Measurements from ENCODE around the gene RFXAP.

RFXAP gene

DNA sequence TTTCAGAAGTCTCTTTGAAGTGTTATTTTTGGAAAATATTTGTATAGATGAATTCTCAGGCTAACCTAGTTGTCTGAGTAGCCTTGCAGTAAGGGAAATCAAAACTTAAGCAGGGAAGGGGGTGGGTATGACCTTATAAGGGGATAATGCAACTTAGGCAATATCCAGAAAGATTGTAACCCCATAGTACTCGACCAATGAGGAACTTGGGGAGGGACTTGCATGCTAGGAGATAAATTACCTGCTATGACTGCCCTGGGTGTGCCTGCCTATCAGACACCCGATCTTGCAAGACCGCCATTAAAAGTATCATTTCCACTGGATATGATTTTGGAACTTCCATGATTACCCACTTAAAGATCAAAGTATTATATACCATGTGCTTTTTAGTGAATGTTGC is 23.0 kb upstream of the RFXAP start:
- no peak overlapping the region for H3K27ac Mint-ChIP-seq
- no peaks in the 10 kb centered on the region for H3K36me3 Mint-ChIP-seq (ENCODE audit: low read depth)
- H3K4me3 Mint-ChIP-seq = no peak overlapping the region
- no peak for DNase-seq
- peaks cover 25% of the 10 kb centered on the region for H3K27me3 Mint-ChIP-seq
- no peaks in the 10 kb centered on the region for H3K9me3 Mint-ChIP-seq
- H3K4me1 Mint-ChIP-seq (ENCODE audit: low read depth) = no peaks in the 10 kb centered on the region

DNA sequence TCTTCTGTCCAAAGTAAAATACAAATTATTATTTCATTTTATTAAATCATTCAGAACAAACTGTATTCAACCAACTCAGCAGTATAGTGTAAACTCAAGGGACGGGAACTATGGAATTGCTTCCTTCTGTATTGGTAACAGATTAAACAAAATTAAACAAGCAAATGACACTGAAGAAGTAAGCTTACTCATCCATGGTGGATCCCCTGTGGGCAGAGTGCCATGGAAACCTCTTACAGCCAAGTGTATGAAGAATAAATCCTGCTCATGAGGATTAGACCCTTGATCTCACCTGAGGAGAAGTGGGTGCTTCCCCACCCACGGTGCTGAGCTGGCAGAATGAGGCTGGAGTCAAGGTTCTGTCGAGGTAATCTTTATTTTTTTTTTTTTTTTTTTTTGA is 18.0 kb upstream of the RFXAP start:
- no peak overlapping the region for H3K27ac Mint-ChIP-seq
- peaks cover 42% of the 10 kb centered on the region for H3K27me3 Mint-ChIP-seq
- no peaks in the 10 kb centered on the region for H3K9me3 Mint-ChIP-seq
- H3K36me3 Mint-ChIP-seq (ENCODE audit: low read depth) = no peaks in the 10 kb centered on the region
- DNase-seq = no peak
- H3K4me3 Mint-ChIP-seq = no peak overlapping the region
- no peaks in the 10 kb centered on the region for H3K4me1 Mint-ChIP-seq (ENCODE audit: low read depth)

DNA sequence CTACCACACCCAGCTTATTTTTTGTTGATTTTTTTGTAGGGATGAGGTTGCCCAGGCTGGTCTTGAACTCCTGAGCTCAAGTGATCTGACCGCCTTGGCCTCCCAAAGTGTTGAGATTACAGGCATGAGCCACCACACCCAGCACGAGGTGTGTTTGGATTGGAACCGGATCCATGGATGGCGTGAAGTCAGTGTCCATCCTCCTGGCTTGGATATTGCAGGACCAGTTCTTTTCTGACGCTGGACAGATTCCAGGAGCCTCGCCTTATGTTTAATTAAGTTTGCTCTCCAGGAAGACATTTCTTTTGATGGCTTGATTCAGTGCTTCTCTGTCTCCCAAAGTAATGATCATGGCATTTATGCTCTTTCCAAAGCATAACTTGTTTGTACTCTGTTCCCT is 14.4 kb upstream of the RFXAP start:
- Mint-ChIP-seq H3K36me3 (ENCODE audit: low read depth) (no peaks in the 10 kb centered on the region), H3K27me3 (peaks cover 46% of the 10 kb centered on the region), H3K27ac (no peak overlapping the region), H3K4me3 (no peak overlapping the region), H3K9me3 (no peaks in the 10 kb centered on the region), H3K4me1 (ENCODE audit: low read depth) (no peaks in the 10 kb centered on the region)
- DNase-seq = no peak

DNA sequence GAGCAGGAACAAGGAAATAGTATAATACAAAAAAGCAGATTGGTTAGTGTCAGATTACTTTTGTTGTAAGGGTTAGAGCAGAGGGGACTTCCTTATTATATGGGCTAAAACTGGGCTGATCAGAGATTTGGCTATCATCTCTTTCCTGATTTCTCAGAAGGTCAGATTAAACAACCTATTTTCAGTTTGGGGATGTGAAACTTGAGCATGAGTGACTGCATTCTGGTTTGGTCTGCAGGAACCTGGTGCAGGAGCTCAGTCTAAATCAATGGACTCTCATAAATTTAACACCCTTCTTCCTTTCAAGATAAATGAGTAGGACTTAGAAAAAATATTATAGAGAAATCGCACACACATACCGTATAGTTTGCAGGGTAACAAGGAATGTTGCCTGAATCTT is 12.9 kb upstream of the RFXAP start:
- Mint-ChIP-seq H3K4me1 (ENCODE audit: low read depth) (no peaks in the 10 kb centered on the region), H3K27ac (no peak overlapping the region), H3K36me3 (ENCODE audit: low read depth) (no peaks in the 10 kb centered on the region), H3K4me3 (no peak overlapping the region), H3K9me3 (no peaks in the 10 kb centered on the region), H3K27me3 (peaks cover 47% of the 10 kb centered on the region)
- DNase-seq = no peak

DNA sequence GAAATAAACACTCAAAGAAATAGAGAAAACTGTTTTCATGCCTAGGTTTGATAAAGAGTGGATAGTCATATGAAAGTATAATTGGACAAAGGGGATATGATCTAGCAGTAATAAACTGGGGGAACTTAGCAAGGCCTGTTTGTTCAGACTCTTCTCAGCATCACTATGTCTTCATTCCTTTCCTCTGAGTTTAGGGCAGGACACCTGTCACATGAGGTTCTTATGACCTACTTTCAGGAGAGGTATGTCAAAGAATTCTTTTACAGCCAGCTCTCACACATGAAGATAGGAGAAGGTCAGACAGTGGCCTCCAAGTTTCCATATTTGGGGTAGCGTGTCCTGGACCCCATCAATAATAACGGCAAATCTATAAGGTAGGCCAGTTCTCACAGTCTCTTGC is 11.4 kb upstream of the RFXAP start:
- Mint-ChIP-seq H3K27ac (no peak overlapping the region), H3K36me3 (ENCODE audit: low read depth) (no peaks in the 10 kb centered on the region), H3K4me3 (no peak overlapping the region), H3K4me1 (ENCODE audit: low read depth) (no peaks in the 10 kb centered on the region), H3K9me3 (no peaks in the 10 kb centered on the region), H3K27me3 (peaks cover 56% of the 10 kb centered on the region)
- no peak for DNase-seq

DNA sequence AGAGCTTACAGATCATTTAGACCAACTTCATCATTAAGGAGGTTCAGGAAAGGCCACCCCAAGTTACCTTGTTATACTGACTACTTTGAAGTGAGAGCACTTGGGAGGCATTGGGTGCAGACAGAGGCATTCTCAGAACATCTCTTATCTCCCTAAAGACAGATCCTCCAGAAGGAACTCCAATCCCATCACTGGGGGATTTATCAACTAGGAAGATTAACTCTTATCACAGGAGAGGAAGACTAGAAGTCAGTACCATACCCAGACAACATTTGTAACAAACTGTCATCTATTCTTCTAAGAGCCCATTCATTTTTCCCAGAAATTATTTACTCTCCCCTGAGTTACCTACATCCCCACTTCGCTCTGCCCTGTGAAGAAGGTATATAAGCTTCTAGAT is 5.8 kb upstream of the RFXAP start:
- H3K9me3 Mint-ChIP-seq = no peaks in the 10 kb centered on the region
- H3K36me3 Mint-ChIP-seq (ENCODE audit: low read depth) = no peaks in the 10 kb centered on the region
- no peak overlapping the region for H3K4me3 Mint-ChIP-seq
- H3K4me1 Mint-ChIP-seq (ENCODE audit: low read depth) = peaks cover 6% of the 10 kb centered on the region
- no peak overlapping the region for H3K27ac Mint-ChIP-seq
- DNase-seq = no peak
- peaks cover 46% of the 10 kb centered on the region for H3K27me3 Mint-ChIP-seq

DNA sequence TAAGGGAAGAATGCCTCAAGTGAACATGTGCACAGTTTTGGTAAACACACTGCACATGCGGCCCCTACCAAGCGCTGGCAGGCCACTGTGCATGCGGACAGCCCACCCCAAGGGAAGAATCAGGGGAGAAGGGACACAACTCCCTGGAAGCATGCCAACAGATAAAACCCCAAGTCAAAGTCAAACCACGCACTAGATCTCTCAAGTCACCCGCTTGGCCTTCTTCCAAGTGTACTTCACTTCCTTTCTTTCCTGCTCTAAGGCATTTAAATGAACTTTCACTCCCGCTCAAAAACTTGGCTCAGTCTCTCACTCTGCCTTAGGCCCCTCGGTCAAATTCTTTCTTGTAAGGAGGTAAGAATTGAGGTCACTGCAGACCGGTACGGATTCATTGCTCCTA is 4.6 kb upstream of the RFXAP start:
- peaks cover 14% of the 10 kb centered on the region for H3K4me1 Mint-ChIP-seq (ENCODE audit: low read depth)
- DNase-seq = no peak
- H3K4me3 Mint-ChIP-seq = no peak overlapping the region
- no peaks in the 10 kb centered on the region for H3K9me3 Mint-ChIP-seq
- H3K36me3 Mint-ChIP-seq (ENCODE audit: low read depth) = peaks cover 2% of the 10 kb centered on the region
- peaks cover 46% of the 10 kb centered on the region for H3K27me3 Mint-ChIP-seq
- H3K27ac Mint-ChIP-seq = no peak overlapping the region

DNA sequence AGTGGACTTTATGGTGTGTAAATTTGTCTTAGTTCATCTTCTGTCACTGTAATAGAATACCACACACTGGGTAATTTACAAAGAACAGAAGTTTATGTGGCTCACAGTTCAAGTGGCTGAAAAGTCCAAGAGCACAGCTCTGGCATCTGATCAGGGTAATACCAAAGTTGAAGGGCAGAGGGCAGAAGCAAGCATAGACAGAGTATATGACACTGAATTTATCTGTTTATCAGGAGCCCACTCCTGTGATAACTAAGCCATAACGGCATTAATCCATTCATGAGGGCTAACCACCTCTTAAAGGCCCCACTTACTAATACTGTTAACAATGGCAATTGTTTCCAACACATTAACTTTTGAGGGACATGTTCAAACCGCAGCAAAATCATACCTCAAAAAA is 4.0 kb upstream of the RFXAP start:
- no peaks in the 10 kb centered on the region for H3K9me3 Mint-ChIP-seq

DNA sequence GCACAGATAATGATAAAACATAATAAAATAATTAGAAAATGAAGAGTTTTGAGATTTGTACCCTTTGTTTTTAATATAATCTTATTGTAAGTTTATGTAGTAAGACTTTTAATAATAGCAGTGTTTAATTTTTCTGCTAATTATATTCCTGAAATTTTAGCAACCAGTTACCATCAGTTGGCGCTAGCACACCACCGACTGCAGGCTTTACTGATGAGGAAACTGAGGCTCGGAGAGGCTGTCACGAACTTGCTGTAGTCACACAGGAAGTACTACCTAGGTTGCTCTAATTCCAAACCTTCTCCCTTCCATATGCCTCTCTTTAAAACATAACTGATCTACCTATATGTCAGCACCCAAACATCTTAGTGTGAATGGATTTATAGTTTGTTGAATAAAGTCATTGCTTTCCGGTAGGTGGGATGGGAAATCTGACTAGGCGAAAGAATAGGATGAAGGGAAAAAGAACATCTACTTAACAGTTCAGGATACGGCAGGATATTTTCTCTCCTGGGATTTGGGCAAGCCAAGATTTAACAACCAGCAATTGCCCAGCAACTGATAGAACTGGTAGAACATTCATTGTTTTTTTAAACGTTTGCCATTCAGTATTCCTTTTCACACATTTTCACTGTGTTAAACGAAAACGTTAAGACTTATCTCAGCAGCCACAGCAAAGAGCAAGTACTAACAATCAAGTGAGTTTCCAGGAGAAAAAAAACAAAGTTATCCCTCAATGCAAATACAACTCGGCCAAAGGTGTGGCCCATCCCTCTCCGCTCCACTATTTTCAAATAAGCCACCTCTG is 822 bp upstream of the RFXAP start:
- Mint-ChIP-seq H3K4me3 (peak overlapping the region; percentile 92), H3K27ac (peak overlapping the region; percentile 95), H3K4me1 (ENCODE audit: low read depth) (peaks cover 47% of the 10 kb centered on the region), H3K9me3 (no peaks in the 10 kb centered on the region), H3K27me3 (peaks cover 18% of the 10 kb centered on the region), H3K36me3 (ENCODE audit: low read depth) (peaks cover 33% of the 10 kb centered on the region)
- DNase-seq = no peak

More for the DNA sequence above, 4.0 kb upstream of the RFXAP start:
- peaks cover 41% of the 10 kb centered on the region for H3K27me3 Mint-ChIP-seq
- H3K27ac Mint-ChIP-seq = no peak overlapping the region
- peaks cover 20% of the 10 kb centered on the region for H3K4me1 Mint-ChIP-seq (ENCODE audit: low read depth)
- H3K36me3 Mint-ChIP-seq (ENCODE audit: low read depth) = peaks cover 8% of the 10 kb centered on the region
- no peak for DNase-seq
- H3K4me3 Mint-ChIP-seq = no peak overlapping the region

DNA sequence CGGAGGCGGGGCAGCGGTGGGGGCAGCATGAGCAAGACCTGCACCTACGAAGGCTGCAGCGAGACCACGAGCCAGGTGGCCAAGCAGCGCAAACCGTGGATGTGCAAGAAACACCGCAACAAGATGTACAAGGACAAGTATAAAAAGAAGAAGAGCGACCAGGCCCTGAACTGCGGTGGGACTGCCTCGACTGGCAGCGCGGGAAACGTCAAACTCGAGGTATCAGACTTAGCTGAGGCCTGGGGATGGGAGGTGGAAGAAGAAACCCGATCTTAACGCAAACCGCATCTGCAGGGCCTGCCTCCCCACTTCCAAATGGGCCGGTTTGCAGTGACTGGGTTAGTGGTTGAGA is 693 bp downstream of the RFXAP start:
- H3K36me3 Mint-ChIP-seq (ENCODE audit: low read depth) = peaks cover 45% of the 10 kb centered on the region
- no peaks in the 10 kb centered on the region for H3K9me3 Mint-ChIP-seq
- peak overlapping the region; percentile 95 for H3K27ac Mint-ChIP-seq
- peaks cover 59% of the 10 kb centered on the region for H3K4me1 Mint-ChIP-seq (ENCODE audit: low read depth)
- peaks cover 6% of the 10 kb centered on the region for H3K27me3 Mint-ChIP-seq
- no peak for DNase-seq
- peak overlapping the region; percentile 92 for H3K4me3 Mint-ChIP-seq

DNA sequence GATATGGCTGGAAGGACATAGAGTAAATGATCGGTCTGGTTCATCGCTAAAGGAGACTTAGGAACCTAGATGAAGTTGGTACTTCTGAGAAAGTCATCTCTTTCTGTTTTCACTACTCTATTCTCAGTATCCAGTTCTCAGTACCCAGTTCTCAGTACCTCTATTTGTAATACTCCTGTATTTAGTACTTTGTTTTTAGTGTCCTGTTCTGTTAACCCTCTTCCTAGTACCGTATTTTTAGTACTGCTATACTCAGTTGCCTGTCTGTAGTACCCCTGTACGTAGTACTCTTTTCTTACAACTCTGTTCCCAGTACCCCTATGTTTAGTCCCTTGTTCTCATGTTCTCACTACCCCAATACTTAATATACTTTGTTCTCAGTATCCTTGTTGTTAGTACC is 1.2 kb downstream of the RFXAP start:
- H3K4me1 Mint-ChIP-seq (ENCODE audit: low read depth) = peaks cover 64% of the 10 kb centered on the region
- no peak for DNase-seq
- H3K27me3 Mint-ChIP-seq = peaks cover 6% of the 10 kb centered on the region
- peaks cover 50% of the 10 kb centered on the region for H3K36me3 Mint-ChIP-seq (ENCODE audit: low read depth)
- H3K27ac Mint-ChIP-seq = peak overlapping the region; percentile 95
- H3K9me3 Mint-ChIP-seq = no peaks in the 10 kb centered on the region
- peak overlapping the region; percentile 92 for H3K4me3 Mint-ChIP-seq

DNA sequence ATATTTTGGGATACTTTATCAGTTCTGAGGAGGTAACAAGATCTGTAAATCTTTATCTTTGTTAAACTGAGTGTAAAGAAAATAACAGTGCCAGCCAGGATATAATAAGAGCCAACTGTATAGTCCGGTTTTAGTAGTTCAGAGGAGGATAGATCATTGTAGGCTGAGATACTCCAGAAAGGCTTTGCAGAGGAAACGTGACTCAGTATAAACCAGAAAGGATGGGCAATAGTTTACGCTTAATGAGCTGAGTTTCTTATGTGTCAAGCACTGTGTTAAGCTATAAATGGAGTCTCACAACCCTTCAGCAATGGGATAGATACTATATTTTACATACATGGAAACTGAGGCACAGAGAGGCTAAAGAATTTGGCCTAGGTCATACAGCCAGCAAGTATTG is 3.8 kb downstream of the RFXAP start:
- Mint-ChIP-seq H3K27ac (no peak overlapping the region), H3K4me3 (peak overlapping the region; percentile 36)
- DNase-seq = no peak

DNA sequence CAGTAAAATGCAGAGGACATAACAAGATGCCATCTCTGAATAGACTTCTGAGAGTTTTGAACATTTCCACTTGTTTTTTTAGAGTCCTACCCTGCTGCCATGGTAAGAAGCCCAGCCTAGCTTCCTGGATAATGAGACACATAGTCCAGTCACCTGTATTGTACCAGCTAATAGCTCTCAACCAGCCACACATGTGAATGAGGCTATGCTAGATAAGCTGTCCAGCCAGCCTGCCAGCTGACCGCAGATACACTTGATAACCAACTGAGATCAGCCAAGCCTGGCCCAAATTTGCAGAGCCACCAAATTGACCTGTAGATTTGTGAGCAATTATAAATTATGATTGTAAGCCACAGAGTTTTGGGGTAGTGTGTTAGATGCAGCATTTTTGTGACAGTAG is 10.7 kb downstream of the RFXAP start:
- no peaks in the 10 kb centered on the region for H3K9me3 Mint-ChIP-seq
- H3K4me3 Mint-ChIP-seq = no peak overlapping the region
- H3K36me3 Mint-ChIP-seq (ENCODE audit: low read depth) = peaks cover 73% of the 10 kb centered on the region
- no peak for DNase-seq
- H3K27me3 Mint-ChIP-seq = no peaks in the 10 kb centered on the region
- peaks cover 5% of the 10 kb centered on the region for H3K4me1 Mint-ChIP-seq (ENCODE audit: low read depth)
- H3K27ac Mint-ChIP-seq = no peak overlapping the region

More for the DNA sequence above, 3.8 kb downstream of the RFXAP start:
- Mint-ChIP-seq H3K36me3 (ENCODE audit: low read depth) (peaks cover 68% of the 10 kb centered on the region), H3K4me1 (ENCODE audit: low read depth) (peaks cover 61% of the 10 kb centered on the region), H3K9me3 (no peaks in the 10 kb centered on the region), H3K27me3 (no peaks in the 10 kb centered on the region)

DNA sequence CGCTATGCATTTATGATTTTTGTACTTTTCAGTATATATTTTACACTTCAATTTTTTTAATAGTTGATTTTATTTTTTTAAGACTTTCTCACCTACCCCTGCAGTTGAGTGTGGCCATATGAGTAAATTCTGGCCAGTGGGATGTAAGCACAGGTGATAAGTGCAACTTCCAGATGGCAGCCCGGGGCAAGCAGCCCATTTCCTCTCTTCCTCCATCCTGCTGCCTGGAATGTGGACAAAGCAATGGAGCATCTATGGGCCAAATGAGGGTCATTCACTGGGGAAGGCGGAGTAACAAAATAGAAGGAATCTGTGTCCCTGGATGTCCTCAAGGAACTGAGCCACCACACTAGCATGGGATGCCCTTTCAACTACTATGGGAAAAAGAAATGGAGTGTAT is 12.3 kb downstream of the RFXAP start:
- Mint-ChIP-seq H3K27me3 (no peaks in the 10 kb centered on the region), H3K9me3 (no peaks in the 10 kb centered on the region), H3K27ac (no peak overlapping the region), H3K4me3 (no peak overlapping the region), H3K36me3 (ENCODE audit: low read depth) (peaks cover 63% of the 10 kb centered on the region), H3K4me1 (ENCODE audit: low read depth) (peaks cover 2% of the 10 kb centered on the region)
- no peak for DNase-seq

DNA sequence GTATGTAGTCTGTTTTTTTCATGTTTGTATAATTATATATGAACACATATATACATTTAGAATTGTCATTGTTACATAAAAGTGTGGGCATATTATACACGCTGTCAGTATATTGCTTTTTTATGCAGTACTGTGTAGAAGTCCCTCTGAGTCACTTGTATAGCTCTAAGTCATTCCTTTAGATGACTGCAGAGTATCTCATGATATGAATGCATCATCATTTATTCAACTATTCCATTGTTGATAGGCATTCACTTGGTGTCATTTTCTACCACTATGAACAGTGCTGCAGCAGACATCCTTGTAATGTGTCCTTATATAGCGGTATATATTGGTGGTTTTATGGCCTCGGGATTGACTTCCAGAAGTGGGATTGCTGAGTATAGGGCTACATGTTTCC is 15.3 kb downstream of the RFXAP start:
- Mint-ChIP-seq H3K9me3 (no peaks in the 10 kb centered on the region), H3K27ac (no peak overlapping the region), H3K36me3 (ENCODE audit: low read depth) (peaks cover 44% of the 10 kb centered on the region), H3K4me1 (ENCODE audit: low read depth) (peaks cover 2% of the 10 kb centered on the region), H3K27me3 (no peaks in the 10 kb centered on the region), H3K4me3 (no peak overlapping the region)
- no peak for DNase-seq

Data from activated T-cell treated with anti-CD3 and anti-CD28 coated beads, Interleukin-2, amount 50 U/mL, for 24 hours (primary cell).